Measurements from ENCODE around the gene KRT81.
"Not testable (repeated sequence)": the region's sequence is repeated elsewhere in the genome, so short reads cannot be mapped to it uniquely, and the experiment has no call there.

The KRT81 gene

DNA sequence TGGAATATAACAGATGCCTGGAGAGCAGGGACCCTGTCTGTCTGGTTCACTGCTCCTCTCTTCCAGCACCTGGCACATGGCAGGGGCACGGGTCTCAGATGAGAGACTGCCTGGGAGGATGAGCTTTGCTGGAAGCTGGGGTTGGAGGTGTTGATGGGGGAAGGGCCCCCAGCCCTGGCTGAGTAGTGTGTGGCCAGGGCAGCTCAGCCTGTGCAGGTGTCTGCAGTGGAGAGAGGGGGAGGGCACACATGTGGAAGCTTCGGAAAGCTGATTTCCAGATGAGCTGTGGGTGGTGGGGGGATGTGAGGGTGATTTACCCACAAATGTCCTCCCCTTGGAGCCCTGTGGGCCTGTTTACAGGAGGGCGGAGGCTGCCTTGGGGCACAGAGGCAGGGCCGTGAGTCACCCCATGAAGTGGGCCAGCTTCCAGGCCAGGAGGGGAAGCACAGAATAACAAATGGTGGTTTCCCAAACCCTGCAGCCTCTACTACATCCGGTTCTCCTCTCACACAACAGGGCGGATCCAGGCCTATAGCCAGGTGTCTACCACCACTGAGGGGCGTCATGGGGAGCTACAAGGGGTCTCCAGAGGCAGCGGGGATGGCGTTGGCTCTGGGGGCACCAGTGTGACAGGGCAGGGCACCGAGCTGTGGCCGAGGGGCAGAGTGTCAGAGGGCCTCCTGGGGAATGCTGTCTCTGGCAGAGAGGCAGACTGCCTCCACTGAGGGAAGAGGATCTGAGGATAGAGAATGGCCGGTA lies 47.3 kb downstream of the KRT81 start:
- ATAC-seq (replicated peaks): peak; percentile 98
- Mint-ChIP-seq H3K27ac (peak overlapping the region; percentile 97), H3K4me3 (peak overlapping the region; percentile 72 to 82), H3K27me3 (peaks cover 40 to 42% of the 10 kb centered on the region in 2 donors), H3K4me1 (peaks cover 21% of the 10 kb centered on the region in 2 donors), H3K36me3 (peaks cover 0 to 5% of the 10 kb centered on the region in 2 donors), H3K9me3 (no peaks in the 10 kb centered on the region)
- peak; percentile 78 for DNase-seq

DNA sequence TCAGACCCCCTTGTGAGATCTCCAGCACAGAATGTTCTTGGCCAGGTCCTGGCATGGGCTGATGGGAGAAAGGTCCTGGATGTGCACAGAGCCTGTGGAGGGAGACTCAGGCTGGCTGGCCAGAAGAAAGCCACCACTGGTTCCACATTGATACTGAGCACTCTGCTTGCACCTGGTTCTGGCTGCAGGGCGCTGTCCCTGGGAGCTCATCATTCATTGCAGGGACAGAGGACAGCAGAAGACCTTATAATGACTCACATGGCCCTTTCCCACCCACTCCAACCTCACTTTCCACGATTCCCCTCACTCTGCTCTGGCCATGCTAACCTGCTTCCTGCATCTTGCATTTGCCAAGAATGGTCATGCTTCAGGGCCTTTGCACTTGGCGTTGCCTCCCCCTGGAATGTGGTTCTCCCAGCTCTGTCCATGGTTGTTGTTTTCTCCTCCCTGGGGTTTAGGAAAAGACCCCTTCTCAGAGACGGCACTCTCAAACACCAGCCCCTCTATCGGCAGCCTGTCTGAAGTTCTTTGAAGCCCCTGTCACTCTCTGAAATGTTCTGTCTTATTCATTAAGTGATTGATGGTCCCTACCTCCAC lies 48.0 kb downstream of the KRT81 start:
- Mint-ChIP-seq H3K4me3 (peak overlapping the region; percentile 72 to 82), H3K27ac (peak overlapping the region; percentile 97), H3K27me3 (peaks cover 35% of the 10 kb centered on the region in 2 donors), H3K36me3 (peaks cover 0 to 5% of the 10 kb centered on the region in 2 donors), H3K4me1 (peaks cover 21% of the 10 kb centered on the region in 2 donors), H3K9me3 (no peaks in the 10 kb centered on the region)
- ATAC-seq (replicated peaks): no peak
- no peak for DNase-seq

DNA sequence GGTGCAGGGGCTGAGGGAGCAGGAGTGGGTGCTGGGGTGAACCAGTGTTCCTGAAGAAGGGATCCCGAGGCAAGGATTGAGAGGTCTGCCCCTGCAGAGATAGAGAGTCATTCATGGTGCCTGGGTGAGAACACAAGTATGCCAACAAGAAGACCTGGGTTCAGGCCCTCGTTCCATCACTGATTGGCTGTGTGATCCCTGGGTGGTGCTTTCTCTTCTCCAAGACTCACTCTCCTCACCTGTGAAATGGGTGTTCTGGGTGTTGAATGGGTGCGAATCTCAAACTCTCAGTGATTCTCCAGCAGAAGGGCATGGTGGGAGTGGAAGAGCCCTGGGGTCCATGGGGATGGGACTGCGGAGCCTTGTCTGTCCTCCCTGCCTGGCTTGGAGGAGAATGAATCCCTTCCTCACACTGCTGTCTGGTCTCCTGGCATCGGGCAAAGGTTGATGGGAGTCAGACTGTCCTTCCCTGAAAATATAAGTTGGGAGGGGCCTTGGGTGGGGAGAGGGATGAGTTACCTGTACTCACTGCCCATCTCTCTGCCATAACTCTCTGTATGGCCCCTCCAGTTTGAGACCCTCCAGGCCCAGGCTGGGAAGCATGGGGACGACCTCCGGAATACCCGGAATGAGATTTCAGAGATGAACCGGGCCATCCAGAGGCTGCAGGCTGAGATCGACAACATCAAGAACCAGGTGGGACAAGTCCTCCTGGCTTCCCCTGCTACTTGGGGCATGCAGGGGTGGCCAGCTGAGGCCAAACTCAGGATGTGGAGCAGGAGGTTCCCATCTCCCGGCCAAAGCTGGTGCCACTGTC lies 48.7 kb downstream of the KRT81 start:
- Mint-ChIP-seq H3K4me3 (no peak overlapping the region), H3K36me3 (no peaks in the 10 kb centered on the region), H3K27ac (peak overlapping the region; percentile 28), H3K27me3 (peaks cover 28% of the 10 kb centered on the region in 2 donors), H3K9me3 (no peaks in the 10 kb centered on the region), H3K4me1 (peaks cover 21% of the 10 kb centered on the region in 2 donors)
- no peak for ATAC-seq (replicated peaks)
- DNase-seq: no peak

DNA sequence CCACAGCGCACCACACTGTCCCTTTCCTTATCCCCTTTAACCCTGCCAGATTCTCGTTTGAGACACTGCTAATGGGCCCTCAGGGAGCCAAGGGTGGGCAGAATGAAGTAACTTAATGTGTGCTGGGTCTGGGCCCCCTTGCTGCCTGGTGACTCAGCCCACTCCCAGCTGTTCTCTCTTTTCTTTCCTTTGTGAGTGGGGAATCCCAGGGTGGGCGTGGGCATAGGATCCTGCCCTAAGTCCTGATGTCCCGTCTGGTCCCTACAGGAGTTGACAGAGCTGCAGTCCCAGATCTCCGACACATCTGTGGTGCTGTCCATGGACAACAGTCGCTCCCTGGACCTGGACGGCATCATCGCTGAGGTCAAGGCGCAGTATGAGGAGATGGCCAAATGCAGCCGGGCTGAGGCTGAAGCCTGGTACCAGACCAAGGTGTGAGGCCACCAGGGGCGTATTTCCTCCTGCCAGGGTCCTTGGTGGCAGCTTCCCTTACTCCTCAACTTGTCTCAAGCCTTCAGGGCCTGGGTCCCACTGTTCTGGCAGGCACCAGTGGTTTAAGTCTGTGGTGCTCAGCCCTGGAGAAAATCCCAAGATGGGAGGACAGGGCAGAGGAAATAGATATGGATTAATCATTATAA lies 50.0 kb downstream of the KRT81 start:
- H3K27ac Mint-ChIP-seq: no peak overlapping the region
- peaks cover 18 to 21% of the 10 kb centered on the region in 2 donors for H3K4me1 Mint-ChIP-seq
- H3K27me3 Mint-ChIP-seq: peaks cover 20 to 21% of the 10 kb centered on the region in 2 donors
- H3K36me3 Mint-ChIP-seq: no peaks in the 10 kb centered on the region
- H3K4me3 Mint-ChIP-seq: no peak overlapping the region
- no peaks in the 10 kb centered on the region for H3K9me3 Mint-ChIP-seq
- ATAC-seq (replicated peaks) (no peak), DNase-seq (no peak)

DNA sequence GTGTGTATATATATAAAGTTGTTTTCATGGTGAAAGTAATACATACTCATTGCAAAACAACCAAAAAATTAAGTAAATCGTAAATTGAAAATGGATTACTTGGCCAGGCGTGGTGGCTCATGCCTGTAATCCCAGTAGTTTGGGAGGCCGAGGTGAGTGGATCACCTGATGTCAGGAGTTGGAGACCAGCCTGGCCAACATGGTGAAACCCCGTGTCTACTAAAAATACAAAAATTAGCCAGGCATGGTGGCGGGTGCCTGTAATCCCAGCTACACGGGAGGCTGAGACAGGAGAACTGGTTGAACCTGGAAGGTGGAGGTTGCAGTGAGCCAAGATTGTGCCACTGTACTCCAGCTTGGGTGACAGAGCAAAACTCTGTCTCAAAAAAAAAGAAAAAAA lies 51.1 kb downstream of the KRT81 start:
- DNase-seq; H3K4me3 Mint-ChIP-seq; ATAC-seq (replicated peaks); H3K36me3 Mint-ChIP-seq; H3K27ac Mint-ChIP-seq; H3K9me3 Mint-ChIP-seq: not testable (repeated sequence)
- Mint-ChIP-seq H3K27me3 (peaks cover 19 to 27% of the 10 kb centered on the region in 2 donors), H3K4me1 (peaks cover 15 to 20% of the 10 kb centered on the region in 2 donors)

DNA sequence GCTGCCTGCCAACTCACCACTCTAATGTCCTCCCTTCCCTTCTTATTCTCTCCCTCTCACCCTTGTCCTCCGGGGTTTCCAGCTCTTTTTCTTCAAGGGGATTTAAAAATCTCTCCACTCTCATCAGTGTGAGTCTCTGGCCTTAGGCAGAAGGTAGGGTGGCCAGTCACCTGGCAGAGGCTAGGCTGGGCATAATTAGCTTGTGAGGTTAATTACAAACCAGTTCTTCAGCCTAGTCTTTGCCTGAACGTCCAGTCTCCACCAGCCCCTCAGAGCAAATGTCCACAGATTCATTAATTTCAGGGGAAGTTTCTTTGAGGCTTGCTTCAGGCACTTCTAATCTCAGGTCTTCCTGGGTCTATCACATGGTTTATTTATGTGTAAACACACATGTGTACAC lies 51.6 kb downstream of the KRT81 start:
- no peak overlapping the region for H3K27ac Mint-ChIP-seq
- peaks cover 15% of the 10 kb centered on the region in 2 donors for H3K4me1 Mint-ChIP-seq
- no peaks in the 10 kb centered on the region for H3K36me3 Mint-ChIP-seq
- H3K4me3 Mint-ChIP-seq: no peak overlapping the region
- H3K9me3 Mint-ChIP-seq: no peaks in the 10 kb centered on the region
- peaks cover 20 to 29% of the 10 kb centered on the region in 2 donors for H3K27me3 Mint-ChIP-seq
- DNase-seq: no peak
- ATAC-seq (replicated peaks): no peak

DNA sequence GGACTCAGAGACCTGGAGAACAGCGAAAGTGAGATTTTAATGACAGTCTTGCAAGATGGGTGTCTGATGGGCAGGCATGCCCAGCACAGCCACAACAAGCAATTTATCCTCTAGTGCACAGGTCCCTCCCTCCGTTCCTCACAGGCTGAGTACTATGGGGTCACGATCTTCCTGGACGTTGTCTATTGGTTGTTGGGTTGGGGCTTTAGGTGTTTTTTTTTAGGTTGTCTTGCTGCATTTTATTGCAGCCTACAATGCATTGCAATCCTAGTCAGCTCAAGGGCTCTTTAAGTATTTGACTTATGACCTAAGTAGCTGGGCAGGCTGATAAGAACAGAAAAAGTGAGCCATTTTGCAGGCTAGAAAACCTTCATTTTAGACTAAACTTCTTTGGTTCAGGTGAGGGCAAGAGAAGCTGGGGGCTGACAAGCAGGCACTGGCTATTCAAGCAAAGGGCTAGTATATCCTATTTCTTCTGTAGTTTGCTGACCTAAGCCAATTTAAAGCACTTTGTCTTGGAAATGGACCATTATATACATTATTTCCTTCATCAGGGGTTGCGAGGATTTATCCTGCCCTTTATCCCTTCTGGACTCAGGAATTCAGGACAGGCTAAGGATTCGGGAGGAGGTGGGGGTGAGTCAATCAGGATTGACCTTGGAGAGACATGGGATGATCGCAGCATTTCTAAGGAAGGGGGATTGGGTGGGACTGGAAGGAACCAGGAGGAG lies 52.3 kb downstream of the KRT81 start:
- H3K27me3 Mint-ChIP-seq: peaks cover 26 to 35% of the 10 kb centered on the region in 2 donors
- H3K4me1 Mint-ChIP-seq: peaks cover 9% of the 10 kb centered on the region in 2 donors
- no peaks in the 10 kb centered on the region for H3K9me3 Mint-ChIP-seq
- DNase-seq (no peak), ATAC-seq (replicated peaks) (no peak)
- H3K4me3 Mint-ChIP-seq: no peak overlapping the region
- H3K27ac Mint-ChIP-seq: no peak overlapping the region
- no peaks in the 10 kb centered on the region for H3K36me3 Mint-ChIP-seq

DNA sequence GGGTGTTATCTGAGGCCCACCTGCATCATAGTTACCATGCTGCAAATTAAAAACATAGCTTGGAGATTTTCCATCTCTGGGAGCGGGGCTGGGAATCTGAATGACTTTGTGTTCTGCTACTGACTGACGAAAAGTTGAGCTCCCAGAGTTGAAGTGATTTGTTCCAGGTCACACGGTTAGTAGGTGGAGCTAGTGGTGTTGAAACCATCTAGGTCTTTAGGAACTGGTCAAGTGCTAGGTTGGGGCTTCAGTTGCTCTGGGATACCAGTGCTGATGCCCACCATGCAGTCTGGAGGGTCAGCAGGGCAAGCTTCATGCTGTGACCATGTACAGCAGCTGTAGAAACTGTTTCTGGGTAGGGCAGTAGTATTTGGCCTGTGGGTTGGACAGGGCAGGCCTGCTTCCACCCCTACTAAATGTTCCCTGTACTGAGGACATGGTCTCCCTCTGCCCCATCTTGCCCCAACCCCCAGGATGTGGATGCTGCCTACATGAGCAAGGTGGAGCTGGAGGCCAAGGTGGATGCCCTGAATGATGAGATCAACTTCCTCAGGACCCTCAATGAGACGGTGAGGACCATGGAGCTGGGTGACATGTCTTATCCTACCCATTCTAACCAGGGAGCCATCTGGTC lies 53.0 kb downstream of the KRT81 start:
- H3K9me3 Mint-ChIP-seq: no peaks in the 10 kb centered on the region
- DNase-seq: no peak

DNA sequence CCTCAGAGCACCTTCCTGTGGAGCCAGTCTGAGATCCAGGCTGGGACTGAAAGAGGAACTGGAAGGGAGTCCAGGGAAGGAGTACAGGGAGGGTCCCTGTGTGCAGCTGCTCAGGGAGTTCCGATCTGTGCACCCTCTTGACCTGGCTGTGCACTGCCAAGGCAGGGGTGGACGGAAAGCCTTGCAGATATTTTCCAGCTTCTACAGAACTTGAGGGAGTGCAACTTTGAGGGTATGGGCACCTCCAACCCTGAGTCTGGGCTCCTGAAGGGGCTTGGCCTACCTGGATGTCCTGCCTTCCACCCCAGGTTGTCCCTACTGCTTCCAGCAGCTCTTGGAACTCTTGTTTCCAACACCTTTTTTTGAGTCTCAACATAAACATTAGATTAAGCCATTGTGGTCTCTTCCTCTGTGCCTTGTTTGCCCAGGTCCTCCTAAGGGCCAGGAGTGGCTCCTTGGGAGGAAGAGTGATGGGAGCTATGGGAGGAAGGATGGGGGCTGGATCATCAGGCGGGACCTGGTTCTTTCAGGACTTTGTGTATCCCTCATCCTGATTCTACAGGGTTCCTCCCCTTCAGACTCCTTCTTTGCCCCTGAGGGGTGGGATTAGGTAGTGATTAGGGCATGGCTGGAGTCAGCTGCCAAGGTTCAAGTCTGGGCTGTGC lies 54.8 kb downstream of the KRT81 start:
- no peak overlapping the region for H3K4me3 Mint-ChIP-seq
- DNase-seq (no peak), ATAC-seq (replicated peaks) (no peak)
- H3K4me1 Mint-ChIP-seq: no peaks in the 10 kb centered on the region
- no peak overlapping the region for H3K27ac Mint-ChIP-seq
- H3K27me3 Mint-ChIP-seq: peaks cover 31 to 44% of the 10 kb centered on the region in 2 donors
- H3K9me3 Mint-ChIP-seq: no peaks in the 10 kb centered on the region
- H3K36me3 Mint-ChIP-seq: no peaks in the 10 kb centered on the region

More for the DNA sequence above, 53.0 kb downstream of the KRT81 start:
- Mint-ChIP-seq H3K36me3 (no peaks in the 10 kb centered on the region), H3K4me1 (peaks cover 1% of the 10 kb centered on the region in 2 donors), H3K27ac (no peak overlapping the region), H3K27me3 (peaks cover 26 to 38% of the 10 kb centered on the region in 2 donors), H3K4me3 (no peak overlapping the region)
- no peak for ATAC-seq (replicated peaks)
